Lower lobe of right lung (tissue), 2 donors: ENCODE measurements around the gene GCAT. TPM values are rescaled to one million over a fixed set of nuclear protein-coding genes. Genes with fewer than 3 reads are reported as not detected.

Experiments
- ATAC-seq, 2 donors: fragments of 200-7000 bp; cut with Tn5 transposase; one replicate each; pipeline ENCODE4 v1.9.1; 2020 to 2022; ENCODE audit warnings: mild to moderate bottlenecking in 2 of 2, moderate library complexity in 2 of 2
- DNase-seq: peaks from one replicate; pipeline ENCODE4 v3.0.0-alpha.2; 2020
- H3K27ac ChIP-seq: fragments of 200-600 bp; one replicate; pipeline ENCODE4 v1.8.0; 2022
- H3K27me3 ChIP-seq: fragments of 200-600 bp; one replicate; pipeline ENCODE4 v1.8.0; 2022; ENCODE audit warnings: low read depth
- H3K36me3 ChIP-seq: fragments of 200-600 bp; one replicate; pipeline ENCODE4 v1.8.0; 2022; ENCODE audit warnings: mild to moderate bottlenecking
- H3K4me1 ChIP-seq: fragments of 200-600 bp; one replicate; pipeline ENCODE4 v1.8.0; 2022
- H3K4me3 ChIP-seq: fragments of 200-600 bp; one replicate; pipeline ENCODE4 v1.8.0; 2022; ENCODE audit warnings: mild to moderate bottlenecking
- H3K9me3 ChIP-seq: fragments of 200-600 bp; one replicate; pipeline ENCODE4 v1.8.0; 2022
- CTCF ChIP-seq: fragments of 200-600 bp; IDR thresholded peaks from one replicate; pipeline ENCODE4 v1.8.0; 2022; ENCODE audit warnings: antibody characterized with exemption, mild to moderate bottlenecking
- intact Hi-C: fragments of 100-400 bp; cut with DNase I; formaldehyde crosslinking; loops from one replicate; pipeline ENCODE4 v1.11.0; 2022
- total RNA-seq: library from RNA; stranded (reverse); fragmentation: NEBNext Ultra II Directional; extraction: Animal tissue kit (Norgen Biotek cat#: 25700); gene quantifications from one replicate; pipeline ENCODE4 v1.2.1, GENCODE V29; 2021
- donor health status: DM: no; HTN: yes; CAD: no; lungs with severe emphysema.

The GCAT gene
- total RNA-seq, 1 donor from 2014 or later = 7.1 TPM

- H3K9me3 ChIP-seq = no peaks in the 10 kb centered on the region
- ATAC-seq (no peak), DNase-seq (no peak)
- TF ChIP-seq CTCF = no peak
- no peaks in the 10 kb centered on the region for H3K36me3 ChIP-seq
- intact Hi-C loops = loop anchor here (10.0 kb wide), 1 partner anchor 52 kb away; no protein-coding TSS in a partner anchor
- H3K4me3 ChIP-seq = no peak overlapping the region
- H3K27ac ChIP-seq = no peak overlapping the region
- H3K27me3 ChIP-seq = no peaks in the 10 kb centered on the region
- peaks cover 18% of the 10 kb centered on the region for H3K4me1 ChIP-seq
Observed at GRCh38 chr22:37812869-37813678, 5.3 kb downstream of the GCAT start.

GRCh38 chr22:37815593-37815992, 7.9 kb downstream of the GCAT start:
- TF ChIP-seq CTCF = no peak
- Histone ChIP-seq H3K9me3 (no peaks in the 10 kb centered on the region), H3K4me3 (no peak overlapping the region), H3K27me3 (peaks cover 18% of the 10 kb centered on the region), H3K4me1 (peaks cover 20% of the 10 kb centered on the region), H3K27ac (no peak overlapping the region), H3K36me3 (no peaks in the 10 kb centered on the region)
- DNase-seq = no peak
- intact Hi-C loops = loop anchor here (10.0 kb wide), 1 partner anchor 49 kb away; no protein-coding TSS in a partner anchor
- ATAC-seq = no peak

- TF ChIP-seq CTCF = no peak
- Histone ChIP-seq H3K4me3 (no peak overlapping the region), H3K27me3 (peaks cover 27% of the 10 kb centered on the region), H3K9me3 (no peaks in the 10 kb centered on the region), H3K27ac (no peak overlapping the region), H3K4me1 (peaks cover 20% of the 10 kb centered on the region), H3K36me3 (no peaks in the 10 kb centered on the region)
- DNase-seq (no peak), ATAC-seq (no peak)
- intact Hi-C loops = loop anchor here (10.0 kb wide), 1 partner anchor 48 kb away; no protein-coding TSS in a partner anchor
Observed at GRCh38 chr22:37816543-37817180, 8.9 kb downstream of the GCAT start.

- DNase-seq = peak; percentile 83
- peak; percentile 96 for TF ChIP-seq CTCF
- Histone ChIP-seq H3K4me1 (peaks cover 20% of the 10 kb centered on the region), H3K27ac (no peak overlapping the region), H3K4me3 (peak overlapping the region; percentile 49), H3K9me3 (no peaks in the 10 kb centered on the region), H3K36me3 (no peaks in the 10 kb centered on the region), H3K27me3 (peaks cover 39% of the 10 kb centered on the region)
- ATAC-seq = peak; percentile 95 to 96
- intact Hi-C loops = loop anchor here (10.0 kb wide), 1 partner anchor 47 kb away; no protein-coding TSS in a partner anchor
Observed at GRCh38 chr22:37817705-37818408, 10.1 kb downstream of the GCAT start.

- DNase-seq = peak; percentile 84
- Histone ChIP-seq H3K4me1 (peaks cover 20% of the 10 kb centered on the region), H3K4me3 (peak overlapping the region; percentile 49), H3K36me3 (no peaks in the 10 kb centered on the region), H3K9me3 (no peaks in the 10 kb centered on the region), H3K27ac (no peak overlapping the region), H3K27me3 (peaks cover 46% of the 10 kb centered on the region)
- peak; percentile 46 for TF ChIP-seq CTCF
- ATAC-seq = peak; percentile 77 to 81
- intact Hi-C loops = loop anchor here (10.0 kb wide), 1 partner anchor 46 kb away; no protein-coding TSS in a partner anchor
Observed at GRCh38 chr22:37818409-37819104, 10.8 kb downstream of the GCAT start.
